Measurements from ENCODE around the gene DPYSL3.

DPYSL3 gene

GRCh38 chr5:147520450-147520849, 10.6 kb upstream of the DPYSL3 start:
- CTCF ChIA-PET, result no interaction called here

GRCh38 chr5:147519380-147519779, 9.5 kb upstream of the DPYSL3 start:
- ChIA-PET POLR2A (interaction anchor here (1.7 kb wide), 1 partner anchor 10 kb away, joined by 8 read pairs; the partner anchor contains the start of gene DPYSL3), CTCF (interaction anchor here (0.6 kb wide), 1 partner anchor 21 kb away, joined by 3 read pairs; no protein-coding TSS in a partner anchor)
- TF ChIP-seq TARDBP (IDR thresholded peaks at IDR 0.05) (no peak), PKNOX1 (IDR thresholded peaks at IDR 0.05) (no peak), ZNF384 (IDR thresholded peaks at IDR 0.05) (no peak), FOXK2 (IDR thresholded peaks at IDR 0.05) (no peak), ARNT (IDR thresholded peaks at IDR 0.05) (no peak), FOXA1 (IDR thresholded peaks at IDR 0.05) (no peak)
- DNase-seq (ENCODE audit: extremely low spot score), result no peak

More at GRCh38 chr5:147520450-147520849, 10.6 kb upstream of the DPYSL3 start:
- TF ChIP-seq TARDBP (IDR thresholded peaks at IDR 0.05) (no peak), FOXK2 (IDR thresholded peaks at IDR 0.05) (no peak), PKNOX1 (IDR thresholded peaks at IDR 0.05) (no peak), L3MBTL2 (conservative IDR thresholded peaks at IDR 0.05) (no peak), SUZ12 (IDR thresholded peaks at IDR 0.05) (no peak), LEF1 (IDR thresholded peaks at IDR 0.05; ENCODE audit: borderline replicate concordance) (no peak), ELF4 (IDR thresholded peaks at IDR 0.05) (no peak), SP1 (IDR thresholded peaks at IDR 0.05) (no peak), ZNF384 (IDR thresholded peaks at IDR 0.05) (no peak), HDGF (IDR thresholded peaks at IDR 0.05; ENCODE audit: borderline replicate concordance) (no peak), FOXA1 (IDR thresholded peaks at IDR 0.05) (no peak), FOXM1 (IDR thresholded peaks at IDR 0.05; ENCODE audit: borderline replicate concordance) (no peak), BHLHE40 (IDR thresholded peaks at IDR 0.05; ENCODE audit: borderline replicate concordance) (no peak), ARNT (IDR thresholded peaks at IDR 0.05) (no peak), CTBP1 (IDR thresholded peaks at IDR 0.05; ENCODE audit: borderline replicate concordance) (no peak), NFRKB (IDR thresholded peaks at IDR 0.05) (no peak)
- POLR2A ChIA-PET, result interaction anchor here (1.7 kb wide), 1 partner anchor 11 kb away, joined by 8 read pairs; the partner anchor contains the start of gene DPYSL3
- DNase-seq (ENCODE audit: extremely low spot score), result no peak

- no peak for DNase-seq (ENCODE audit: extremely low spot score)
- POLR2A ChIA-PET, result no interaction called here
- no peak for TF ChIP-seq BHLHE40 (IDR thresholded peaks at IDR 0.05; ENCODE audit: borderline replicate concordance)
- TF ChIP-seq FOXM1 (IDR thresholded peaks at IDR 0.05; ENCODE audit: borderline replicate concordance), result no peak
- CTCF ChIA-PET, result no interaction called here
Observed at GRCh38 chr5:147517383-147517782, 7.5 kb upstream of the DPYSL3 start.

GRCh38 chr5:147515269-147515668, 5.4 kb upstream of the DPYSL3 start:
- no peak for DNase-seq (ENCODE audit: extremely low spot score)
- POLR2A ChIA-PET, result no interaction called here
- TF ChIP-seq HDGF (IDR thresholded peaks at IDR 0.05; ENCODE audit: borderline replicate concordance) (no peak), TARDBP (IDR thresholded peaks at IDR 0.05) (no peak), SUZ12 (IDR thresholded peaks at IDR 0.05) (no peak), LEF1 (IDR thresholded peaks at IDR 0.05; ENCODE audit: borderline replicate concordance) (no peak), CTBP1 (IDR thresholded peaks at IDR 0.05; ENCODE audit: borderline replicate concordance) (no peak), FOXM1 (IDR thresholded peaks at IDR 0.05; ENCODE audit: borderline replicate concordance) (no peak), ARNT (IDR thresholded peaks at IDR 0.05) (no peak), BHLHE40 (IDR thresholded peaks at IDR 0.05; ENCODE audit: borderline replicate concordance) (no peak), L3MBTL2 (conservative IDR thresholded peaks at IDR 0.05) (no peak), ZNF384 (IDR thresholded peaks at IDR 0.05) (no peak), PKNOX1 (IDR thresholded peaks at IDR 0.05) (no peak), NFRKB (IDR thresholded peaks at IDR 0.05) (no peak)
- CTCF ChIA-PET, result no interaction called here

- CTCF ChIA-PET, result no interaction called here
- DNase-seq (ENCODE audit: extremely low spot score), result no peak
- TF ChIP-seq HDGF (IDR thresholded peaks at IDR 0.05; ENCODE audit: borderline replicate concordance) (no peak), NFRKB (IDR thresholded peaks at IDR 0.05) (no peak), FOXM1 (IDR thresholded peaks at IDR 0.05; ENCODE audit: borderline replicate concordance) (no peak), SP1 (IDR thresholded peaks at IDR 0.05) (no peak), L3MBTL2 (conservative IDR thresholded peaks at IDR 0.05) (no peak), FOXK2 (IDR thresholded peaks at IDR 0.05) (no peak), ELF4 (IDR thresholded peaks at IDR 0.05) (no peak), CTBP1 (IDR thresholded peaks at IDR 0.05; ENCODE audit: borderline replicate concordance) (no peak), TARDBP (IDR thresholded peaks at IDR 0.05) (no peak), BHLHE40 (IDR thresholded peaks at IDR 0.05; ENCODE audit: borderline replicate concordance) (no peak), SUZ12 (IDR thresholded peaks at IDR 0.05) (no peak), LEF1 (IDR thresholded peaks at IDR 0.05; ENCODE audit: borderline replicate concordance) (no peak), ZNF384 (IDR thresholded peaks at IDR 0.05) (no peak), PKNOX1 (IDR thresholded peaks at IDR 0.05) (no peak)
- POLR2A ChIA-PET, result no interaction called here
Observed at GRCh38 chr5:147512659-147513379, 3.0 kb upstream of the DPYSL3 start.

- POLR2A ChIA-PET, result no interaction called here
- CTCF ChIA-PET, result no interaction called here
- DNase-seq (ENCODE audit: extremely low spot score), result no peak
- no peak for TF ChIP-seq TARDBP (IDR thresholded peaks at IDR 0.05)
Observed at GRCh38 chr5:147510885-147511284, 1.0 kb upstream of the DPYSL3 start.
